Measurements from ENCODE around the gene HRK. TPM values are rescaled to one million over a fixed set of nuclear protein-coding genes. Genes with fewer than 3 reads are reported as not detected.

The HRK gene
- total and polyA plus RNA-seq, 2 of the 8 experiments (the other 6 are each of a cell fraction or from before 2014, with no cell fraction given) = 1.6 to 2.7 TPM

DNA sequence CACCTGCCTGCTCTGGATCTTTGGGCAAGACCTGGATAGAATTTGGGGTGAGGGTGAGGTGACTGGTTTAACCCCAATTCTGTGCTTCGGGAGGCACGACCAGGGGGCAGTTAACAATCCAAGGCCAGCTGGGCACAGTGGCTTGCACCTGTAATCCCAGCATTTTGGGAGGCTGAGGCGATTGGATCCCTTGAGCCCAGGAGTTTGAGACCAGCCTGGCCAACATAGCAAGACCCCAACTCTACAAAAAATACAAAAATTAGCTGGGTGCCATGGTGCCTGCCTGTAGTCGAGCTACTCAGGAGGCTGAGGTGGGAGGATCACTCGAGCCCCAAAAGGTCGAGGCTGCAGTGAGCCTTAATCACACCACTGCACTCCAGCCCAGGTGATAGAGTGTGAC, 38.2 kb downstream of the HRK start:
- Histone ChIP-seq H2BK15ac (ENCODE audit: low read length) (no peak overlapping the region), H3K4me2 (ENCODE audit: insufficient read depth in 1 of 2, low read depth in 2 of 2, low read length in 2 of 2) (no peak overlapping the region), H4K91ac (replicated peaks; ENCODE audit: insufficient read length, low read length) (no peak overlapping the region), H3K9ac (replicated peaks in 1 of 4; ENCODE audit: extremely low read depth in 1 of 4, low read depth in 3 of 4, low read length in 3 of 4) (no peak overlapping the region), H3K14ac (ENCODE audit: insufficient read length) (no peak overlapping the region), H3K27ac (ENCODE audit: low read depth, low read length) (no peak overlapping the region), H3K79me2 (ENCODE audit: control insufficient read depth in 1 of 2, insufficient read depth in 2 of 2, low read length in 2 of 2) (no peaks in the 10 kb centered on the region), H2BK20ac (ENCODE audit: low read length) (no peak overlapping the region), H3K56ac (replicated peaks; ENCODE audit: insufficient read length, low read depth, low read length) (no peak overlapping the region), H4K8ac (ENCODE audit: extremely low read depth, insufficient read depth, low read length) (no peak overlapping the region), H3K79me1 (ENCODE audit: low read depth, low read length) (no peaks in the 10 kb centered on the region), H3K9me3 (ENCODE audit: insufficient read depth in 2 of 2, low read depth in 1 of 2, low read length in 1 of 2) (no peaks in the 10 kb centered on the region), H4K5ac (ENCODE audit: insufficient read length, low read depth, low read length) (no peak overlapping the region), H2BK120ac (replicated peaks; ENCODE audit: low read depth, low read length) (no peak overlapping the region), H3K27me3 (replicated peaks in 1 of 4; ENCODE audit: control insufficient read depth in 3 of 4, extremely low read depth in 1 of 4, insufficient read depth in 3 of 4, low read length in 3 of 4) (no peaks in the 10 kb centered on the region), H3K4me1 (replicated peaks in 1 of 4; ENCODE audit: control insufficient read depth in 3 of 4, insufficient read depth in 4 of 4, low read length in 3 of 4) (no peaks in the 10 kb centered on the region), H3K4me3 (ENCODE audit: extremely low read depth in 1 of 4, insufficient read depth in 2 of 4, low read depth in 3 of 4, low read length in 4 of 4) (no peak overlapping the region), H3K36me3 (ENCODE audit: control insufficient read depth in 2 of 4, insufficient read depth in 4 of 4, low read length in 3 of 4) (no peaks in the 10 kb centered on the region; a peak in 1 of 8 replicates), H3K23ac (ENCODE audit: insufficient read length) (no peak overlapping the region), H4K20me1 (replicated peaks in 1 of 2; ENCODE audit: control insufficient read depth in 1 of 2, insufficient read depth in 2 of 2, low read length in 2 of 2) (peaks cover 0 to 3% of the 10 kb centered on the region in 2 experiments), H2BK12ac (ENCODE audit: low read depth, low read length) (no peak overlapping the region), H2AK5ac (ENCODE audit: low read depth, low read length) (no peak overlapping the region), H3K4ac (replicated peaks; ENCODE audit: insufficient read length, low read depth, low read length) (no peak overlapping the region), H2AFZ (ENCODE audit: low read length) (no peak overlapping the region), H3K23me2 (ENCODE audit: low read depth, low read length) (peaks cover 5% of the 10 kb centered on the region; the same call in 1 of the 2 replicates), H2BK5ac (ENCODE audit: low read depth, low read length) (no peak overlapping the region), H3K18ac (ENCODE audit: extremely low read depth, low read length) (no peak overlapping the region)
- 67% methylated on average over 6 of the region's 6 CpGs; no CpG with 5 or more reads in 1 of the 2 experiments for WGBS, 2 experiments (ENCODE audit: extremely low coverage in 1 of 2, insufficient coverage in 1 of 2, insufficient read length in 1 of 2, insufficient replicate concordance in 2 of 2, low coverage in 1 of 2, low lambda C conversion rate in 2 of 2, missing lambda C conversion rate in 1 of 2)
- FAIRE-seq (no peak), DNase-seq (ENCODE audit: low read depth in 1 of 2, low spot score in 2 of 2) (no peak)
- ChIA-PET CTCF (ENCODE audit: partially characterized antibody) (interaction anchor here (1.0 to 5.9 kb wide), 3 partner anchors 11 to 20 kb away, joined by 3 to 33 read pairs (median 4); no protein-coding TSS in a partner anchor), POLR2A (ENCODE audit: partially characterized antibody) (interaction anchor here (0.8 kb wide), 1 partner anchor 11 kb away, joined by 3 read pairs; no protein-coding TSS in a partner anchor)
- TF ChIP-seq POU5F1 (IDR thresholded peaks at IDR 0.05; ENCODE audit: low read depth, low read length) (no peak), SRF (IDR thresholded peaks at IDR 0.05; ENCODE audit: low read depth, low read length) (no peak), PHF8 (conservative IDR thresholded peaks at IDR 0.05; ENCODE audit: low read depth, low read length) (no peak), TEAD4 (IDR thresholded peaks at IDR 0.05; ENCODE audit: low read depth, low read length) (no peak), EP300 (IDR thresholded peaks at IDR 0.05; ENCODE audit: borderline replicate concordance in 1 of 2, low read depth in 2 of 2, low read length in 2 of 2) (no peak), BRCA1 (IDR thresholded peaks at IDR 0.05; ENCODE audit: low read depth, low read length) (no peak), CBX8 (IDR thresholded peaks at IDR 0.05; ENCODE audit: borderline replicate concordance, low read depth, low read length) (no peak), KDM4A (IDR thresholded peaks at IDR 0.05; ENCODE audit: low read depth, low read length, severe bottlenecking) (no peak), POLR2AphosphoS5 (IDR thresholded peaks at IDR 0.05; ENCODE audit: low read depth, low read length) (no peak), CREB1 (IDR thresholded peaks at IDR 0.05) (no peak), CTBP2 (IDR thresholded peaks at IDR 0.05; ENCODE audit: borderline replicate concordance, insufficient read depth, insufficient read length, low read length) (no peak), FOSL1 (IDR thresholded peaks at IDR 0.05; ENCODE audit: insufficient read depth, low read depth, low read length) (no peak), SIRT6 (IDR thresholded peaks at IDR 0.05; ENCODE audit: low read length) (no peak), KDM1A (IDR thresholded peaks at IDR 0.05; ENCODE audit: borderline replicate concordance, low read length) (no peak), SUZ12 (IDR thresholded peaks at IDR 0.05; ENCODE audit: low read length) (no peak)
